ENCODE results near the gene NTN1.

Gene NTN1

GRCh38 chr17:9169116-9169515 is 147.8 kb downstream of the NTN1 start:
- DNase-seq = no peak

GRCh38 chr17:9170336-9170735 is 149.0 kb downstream of the NTN1 start:
- DNase-seq = no peak

GRCh38 chr17:9170853-9171252 is 149.5 kb downstream of the NTN1 start:
- DNase-seq = no peak

- no peak for DNase-seq
These were observed 152.2 kb downstream of the NTN1 start for GRCh38 chr17:9173386-9173983.

GRCh38 chr17:9174312-9174711 is 153.0 kb downstream of the NTN1 start:
- no peak for DNase-seq

GRCh38 chr17:9174779-9175574 is 153.7 kb downstream of the NTN1 start:
- no peak for DNase-seq

- no peak for DNase-seq
These were observed 154.6 kb downstream of the NTN1 start for GRCh38 chr17:9175700-9176467.

GRCh38 chr17:9177212-9177611 is 155.9 kb downstream of the NTN1 start:
- no peak for DNase-seq

GRCh38 chr17:9178319-9178718 is 157.0 kb downstream of the NTN1 start:
- no peak for DNase-seq

GRCh38 chr17:9179602-9180001 is 158.3 kb downstream of the NTN1 start:
- DNase-seq = no peak

- DNase-seq = no peak
These were observed 160.3 kb downstream of the NTN1 start for GRCh38 chr17:9181640-9182039.

GRCh38 chr17:9183306-9183705 is 162.0 kb downstream of the NTN1 start:
- DNase-seq = peak; percentile 9

GRCh38 chr17:9185142-9185541 is 163.8 kb downstream of the NTN1 start:
- no peak for DNase-seq

GRCh38 chr17:9185688-9186284 is 164.5 kb downstream of the NTN1 start:
- DNase-seq = no peak

- DNase-seq = no peak
These were observed 166.5 kb downstream of the NTN1 start for GRCh38 chr17:9187828-9188227.

GRCh38 chr17:9188367-9188766 is 167.1 kb downstream of the NTN1 start:
- DNase-seq = no peak

- no peak for DNase-seq
These were observed 168.6 kb downstream of the NTN1 start for GRCh38 chr17:9189870-9190269.

GRCh38 chr17:9192010-9192409 is 170.7 kb downstream of the NTN1 start:
- DNase-seq = no peak

- no peak for DNase-seq
These were observed 174.1 kb downstream of the NTN1 start for GRCh38 chr17:9195411-9195810.

GRCh38 chr17:9195961-9196670 is 174.8 kb downstream of the NTN1 start:
- DNase-seq = no peak

- no peak for DNase-seq
These were observed 178.6 kb downstream of the NTN1 start for GRCh38 chr17:9199571-9200551.

Data from CD4-positive, alpha-beta T cell treated with Interleukin-10 for 1 hour (primary cell).